HCT116 (cell line): Measurements from ENCODE around the gene PDE4D. TPM values are rescaled to one million over a fixed set of nuclear protein-coding genes. Genes with fewer than 3 reads are reported as not detected.

Experiments
- ATAC-seq: fragments of 200-7000 bp; cut with Tn5 transposase; 2 replicates; pipeline ENCODE4 v1.9.1; 2020; ENCODE audit warnings: mild to moderate bottlenecking, moderate library complexity
- BruUV-seq: library from RNA; stranded (reverse); fragments of 400-500 nt; replicated peaks from 2 replicates; lab custom pipeline; 2021; lab: Mats Ljungman, UMichigan
- CTCF ChIA-PET: fragments of 300-600 bp; sonication (Branson Sonifier 250); formaldehyde crosslinking; loops from one replicate; lab custom pipeline; 2021; ENCODE audit warnings: antibody characterized with exemption; lab: Charles Lee
- POLR2A ChIA-PET: fragments of 300-600, 350-600 bp; sonication (Branson Sonifier 250); formaldehyde crosslinking; loops from one replicate; lab custom pipeline; 2021; ENCODE audit warnings: antibody characterized with exemption; lab: Charles Lee
- RAD21 ChIA-PET, 2 experiments: fragments of 300-600 bp; sonication (Branson Sonifier 250); formaldehyde crosslinking; loops; one replicate each; lab custom pipeline; 2023; ENCODE audit warnings: low total read pairs in 2 of 2; ENCODE audit not compliant: uncharacterized antibody in 2 of 2, unreplicated experiment in 2 of 2, low non-redundant PET in 1 of 2; lab: Charles Lee
- DNase-seq: peaks from one replicate; pipeline ENCODE4 v3.0.0-alpha.2; 2010; ENCODE audit warnings: low read depth, low spot score
- H2AFZ ChIP-seq: fragments of 200-600 bp; shearing (Covaris generic), sonication (generic); 2 replicates; pipeline ENCODE4 v1.6.1; 2017; ENCODE audit warnings: low read depth, mixed run types, mixed read lengths, antibody characterized with exemption, low read length; ENCODE audit not compliant: poor library complexity, severe bottlenecking
- H3K27ac ChIP-seq: 2 replicates; pipeline ENCODE4 v1.5.1; 2012; ENCODE audit warnings: low read depth, low read length
- H3K27me3 ChIP-seq: fragments of 200-600 bp; sonication (generic); 2 replicates; pipeline ENCODE4 v1.6.1; 2016; ENCODE audit warnings: mixed run types, low read length, mixed read lengths; ENCODE audit not compliant: insufficient read depth
- H3K36me3 ChIP-seq, 2 experiments: fragments of 200-500 bp in 1 of 2; fragments of 200-600 bp in 1 of 2; sonication (Bioruptor generic) in 1 of 2; sonication (generic) in 1 of 2; 2 replicates each; pipeline versions ENCODE4 v1.5.1 to v1.6.1; 2014 to 2016; ENCODE audit warnings: low read length in 2 of 2, inconsistent platforms in 1 of 2, mixed read lengths in 1 of 2, mixed run types in 1 of 2; ENCODE audit not compliant: insufficient read depth in 2 of 2, control insufficient read depth in 1 of 2
- H3K4me1 ChIP-seq, 2 experiments: fragments of 200-600 bp in 1 of 2; sonication (generic) in 1 of 2; 2 replicates each; pipeline versions ENCODE4 v1.5.1 to v1.6.1; 2012 to 2017; ENCODE audit warnings: low read length in 2 of 2, inconsistent platforms in 1 of 2, mild to moderate bottlenecking in 1 of 2, mixed read lengths in 1 of 2, mixed run types in 1 of 2, moderate library complexity in 1 of 2; ENCODE audit not compliant: insufficient read depth in 2 of 2, control insufficient read depth in 1 of 2
- H3K4me2 ChIP-seq: fragments of 200-600 bp; sonication (generic); 2 replicates; pipeline ENCODE4 v1.6.1; 2017; ENCODE audit warnings: mixed run types, low read length, mixed read lengths
- H3K4me3 ChIP-seq, 2 experiments: fragments of 200-600 bp in 1 of 2; sonication (generic) in 1 of 2; replicated peaks in 1 of 2; 2 replicates each; pipeline ENCODE4 v1.5.1; 2011 to 2016; ENCODE audit warnings: low read length in 2 of 2, control low read depth in 1 of 2, low read depth in 1 of 2, mild to moderate bottlenecking in 1 of 2, mixed read lengths in 1 of 2, mixed run types in 1 of 2
- H3K79me2 ChIP-seq: fragments of 200-600 bp; sonication (generic); 2 replicates; pipeline ENCODE4 v1.6.1; 2017; ENCODE audit warnings: mild to moderate bottlenecking, mixed run types, low read length, moderate library complexity, mixed read lengths; ENCODE audit not compliant: insufficient read depth
- H3K9ac ChIP-seq: fragments of 200-600 bp; sonication (generic); 2 replicates; pipeline ENCODE4 v1.6.1; 2016; ENCODE audit warnings: low read length, mixed read lengths
- H3K9me2 ChIP-seq: fragments of 200-600 bp; sonication (generic), shearing (Covaris generic); 2 replicates; pipeline ENCODE4 v1.6.1; 2017; ENCODE audit warnings: mixed run types, mild to moderate bottlenecking, moderate library complexity; ENCODE audit not compliant: insufficient read depth
- H3K9me3 ChIP-seq, 2 experiments: fragments of 200-500 bp in 1 of 2; fragments of 200-600 bp in 1 of 2; sonication (Bioruptor generic) in 1 of 2; sonication (generic) in 1 of 2; 2 replicates each; pipeline ENCODE4 v1.6.1; 2014 to 2017; ENCODE audit warnings: low read length in 2 of 2, mixed read lengths in 2 of 2, inconsistent platforms in 1 of 2, low read depth in 1 of 2, mild to moderate bottlenecking in 1 of 2, mixed run types in 1 of 2, moderate library complexity in 1 of 2; ENCODE audit not compliant: control insufficient read depth in 1 of 2, insufficient read depth in 1 of 2
- H4K20me1 ChIP-seq: fragments of 200-600 bp; sonication (generic), shearing (Covaris generic); 2 replicates; pipeline ENCODE4 v1.6.1; 2017; ENCODE audit warnings: mixed run types, mild to moderate bottlenecking, moderate library complexity; ENCODE audit not compliant: insufficient read depth
- ATF3 ChIP-seq: IDR thresholded peaks from 2 replicates; pipeline ENCODE4 v1.6.1; 2012
- CBX3 ChIP-seq: IDR thresholded peaks from 2 replicates; pipeline ENCODE4 v1.6.1; 2012; ENCODE audit warnings: low read depth
- CEBPB ChIP-seq: IDR thresholded peaks from 2 replicates; pipeline ENCODE4 v1.6.1; 2012; ENCODE audit warnings: low read depth
- CTCF ChIP-seq, 3 experiments: fragments of 200-600 bp in 1 of 3; sonication (generic) in 1 of 3; IDR thresholded peaks in 2 of 3; conservative IDR thresholded peaks in 1 of 3; 2 replicates each; pipeline ENCODE4 v1.5.1; 2012 to 2017; ENCODE audit warnings: low read depth in 2 of 3, low read length in 2 of 3, antibody characterized with exemption in 1 of 3, borderline replicate concordance in 1 of 3, control low read depth in 1 of 3, mild to moderate bottlenecking in 1 of 3, mixed read lengths in 1 of 3, mixed run types in 1 of 3, moderate library complexity in 1 of 3; ENCODE audit not compliant: insufficient read depth in 1 of 3
- EGR1 ChIP-seq: IDR thresholded peaks from 2 replicates; pipeline ENCODE4 v1.6.1; 2012; ENCODE audit warnings: low read depth
- ELF1 ChIP-seq: IDR thresholded peaks from 2 replicates; pipeline ENCODE4 v1.6.1; 2012; ENCODE audit warnings: low read depth, borderline replicate concordance
- JUND ChIP-seq: IDR thresholded peaks from 2 replicates; pipeline ENCODE4 v1.6.1; 2012
- POLR2AphosphoS5 ChIP-seq: IDR thresholded peaks from 2 replicates; pipeline ENCODE4 v1.6.1; 2011; ENCODE audit warnings: mild to moderate bottlenecking, low read depth, low read length, moderate library complexity
- RAD21 ChIP-seq: IDR thresholded peaks from 2 replicates; pipeline ENCODE4 v1.6.1; 2012; ENCODE audit warnings: low read depth, mild to moderate bottlenecking
- SP1 ChIP-seq: IDR thresholded peaks from 2 replicates; pipeline ENCODE4 v1.6.1; 2012; ENCODE audit warnings: low read depth
- TCF7L2 ChIP-seq: IDR thresholded peaks from 2 replicates; pipeline ENCODE4 v1.7.0; 2011; ENCODE audit warnings: borderline replicate concordance, inconsistent platforms; ENCODE audit not compliant: insufficient read depth, insufficient read length; ENCODE audit errors: extremely low read depth
- YY1 ChIP-seq: IDR thresholded peaks from 2 replicates; pipeline ENCODE4 v1.6.1; 2011; ENCODE audit warnings: low read length, low read depth, moderate library complexity, mild to moderate bottlenecking; ENCODE audit not compliant: insufficient replicate concordance; ENCODE audit errors: extremely low read depth
- ZBTB33 ChIP-seq: IDR thresholded peaks from 2 replicates; pipeline ENCODE4 v1.6.1; 2011; ENCODE audit warnings: mild to moderate bottlenecking, low read length, moderate library complexity; ENCODE audit not compliant: insufficient replicate concordance; ENCODE audit errors: extremely low read depth
- ZFX ChIP-seq: fragments of 450-650 bp; IDR thresholded peaks from 2 replicates; pipeline ENCODE4 v1.6.1; 2017
- intact Hi-C: fragments of 100-400 bp; cut with micrococcal nuclease; formaldehyde crosslinking; loops from 2 replicates; pipeline ENCODE4 v1.10.0; 2022
- total RNA-seq: library from RNA; stranded (reverse); gene quantifications from one replicate; pipeline ENCODE4 v1.2.1, GENCODE V29; 2021; ENCODE audit not compliant: unreplicated experiment

Gene PDE4D
- total RNA-seq, 1 experiment from 2014 or later: 1.1 TPM

GRCh38 chr5:59275170-59275509 is 618.4 kb downstream of the PDE4D start:
- Histone ChIP-seq H3K27ac (no peak overlapping the region), H3K4me1 (no peaks in the 10 kb centered on the region), H3K4me2 (no peak overlapping the region), H3K79me2 (no peaks in the 10 kb centered on the region), H3K9me3 (no peaks in the 10 kb centered on the region), H3K4me3 (no peak overlapping the region), H3K9me2 (no peaks in the 10 kb centered on the region), H4K20me1 (no peaks in the 10 kb centered on the region), H3K36me3 (no peaks in the 10 kb centered on the region), H2AFZ (no peak overlapping the region), H3K9ac (no peak overlapping the region), H3K27me3 (peaks cover 17% of the 10 kb centered on the region)
- RAD21 ChIA-PET: no interaction called here
- no TSS peak for BruUV-seq
- no peak for TF ChIP-seq SP1
- TF ChIP-seq CEBPB: no peak
- no peak for TF ChIP-seq RAD21
- TF ChIP-seq POLR2AphosphoS5: no peak
- TF ChIP-seq TCF7L2: no peak
- no peak for TF ChIP-seq EGR1
- no peak for TF ChIP-seq YY1
- TF ChIP-seq ELF1: no peak
- TF ChIP-seq CTCF (IDR thresholded peaks at IDR 0.05 in 2 of 3, conservative IDR thresholded peaks at IDR 0.05 in 1 of 3; ENCODE audit: borderline replicate concordance in 1 of 3, insufficient read depth in 1 of 3, low read depth in 2 of 3, low read length in 2 of 3): no peak
- TF ChIP-seq CBX3: no peak
- TF ChIP-seq ATF3: no peak
- TF ChIP-seq JUND: no peak
- TF ChIP-seq ZBTB33: no peak
- no peak for TF ChIP-seq ZFX
- POLR2A ChIA-PET: no interaction called here
- no peak for ATAC-seq
- intact Hi-C loops: no loop called here
- CTCF ChIA-PET: no interaction called here
- DNase-seq: no peak
